Common myeloid progenitor, CD34-positive (primary cell): ENCODE data around the gene YAF2.
"Not testable (repeated sequence)": the region's sequence is repeated elsewhere in the genome, so short reads cannot be mapped to it uniquely, and the experiment has no call there.

Experiments
- CTCF ChIA-PET: fragments of 350-600 bp; sonication (Branson Sonifier 250); formaldehyde crosslinking; loops from one replicate; lab custom pipeline; 2021; ENCODE audit warnings: antibody characterized with exemption; lab: Charles Lee
- POLR2A ChIA-PET: fragments of 350-600 bp; sonication (Branson Sonifier 250); formaldehyde crosslinking; loops from one replicate; lab custom pipeline; 2021; ENCODE audit warnings: antibody characterized with exemption; lab: Charles Lee
- DNase-seq, 3 donors: peaks; one replicate each; pipeline versions ENCODE4 v3.0.0 to v3.0.0-alpha.2; 2013
- H3K27ac ChIP-seq, 2 experiments: 1 replicate in 1 of 2; 2 replicates in 1 of 2; pipeline ENCODE4 v1.7.0; 2013; ENCODE audit warnings: inconsistent platforms in 2 of 2, low read length in 2 of 2, mild to moderate bottlenecking in 2 of 2, low read depth in 1 of 2, moderate library complexity in 1 of 2; ENCODE audit not compliant: severe bottlenecking in 2 of 2, insufficient read depth in 1 of 2, poor library complexity in 1 of 2
- H3K27me3 ChIP-seq, 5 experiments: replicated peaks in 2 of 5; 1 replicate in 3 of 5; 2 replicates in 2 of 5; pipeline versions ENCODE4 v1.6.1 to v1.7.0; 2013; ENCODE audit warnings: low read length in 4 of 5, mild to moderate bottlenecking in 2 of 5, moderate library complexity in 2 of 5, inconsistent platforms in 1 of 5; ENCODE audit not compliant: insufficient read depth in 5 of 5, control insufficient read depth in 4 of 5
- H3K36me3 ChIP-seq, 4 experiments: 1 replicate in 2 of 4; 2 replicates in 2 of 4; pipeline versions ENCODE4 v1.6.1 to v1.7.0; 2013; ENCODE audit warnings: low read length in 3 of 4, control low read depth in 1 of 4, mild to moderate bottlenecking in 1 of 4; ENCODE audit not compliant: control insufficient read depth in 4 of 4, insufficient read depth in 4 of 4
- H3K4me1 ChIP-seq, 4 experiments: 1 replicate in 3 of 4; 2 replicates in 1 of 4; pipeline versions ENCODE4 v1.6.1 to v1.7.1; 2013; ENCODE audit warnings: low read length in 3 of 4, mild to moderate bottlenecking in 3 of 4, control low read depth in 1 of 4, inconsistent platforms in 1 of 4, moderate library complexity in 1 of 4; ENCODE audit not compliant: control insufficient read depth in 4 of 4, insufficient read depth in 4 of 4; ENCODE audit errors: control extremely low read depth in 1 of 4
- H3K4me3 ChIP-seq, 7 experiments: 1 replicate in 4 of 7; 2 replicates in 3 of 7; pipeline versions ENCODE4 v1.5.1 to v1.7.0; 2013; ENCODE audit warnings: mild to moderate bottlenecking in 7 of 7, low read length in 6 of 7, moderate library complexity in 6 of 7, inconsistent platforms in 2 of 7, low read depth in 2 of 7, control low read depth in 1 of 7; ENCODE audit not compliant: insufficient read depth in 4 of 7, control insufficient read depth in 1 of 7; ENCODE audit errors: extremely low read depth in 1 of 7
- H3K9me3 ChIP-seq, 5 experiments: 1 replicate in 4 of 5; 2 replicates in 1 of 5; pipeline versions ENCODE4 v1.6.1 to v1.7.1; 2013; ENCODE audit warnings: low read length in 4 of 5, mild to moderate bottlenecking in 2 of 5, inconsistent platforms in 1 of 5, low read depth in 1 of 5, moderate library complexity in 1 of 5; ENCODE audit not compliant: control insufficient read depth in 4 of 5, insufficient read depth in 2 of 5; ENCODE audit errors: control extremely low read depth in 1 of 5
- WGBS: methylation state at CpG from one replicate; pipeline ENCODE4 v1.1.5; 2013; ENCODE audit not compliant: insufficient coverage; 5-methylcytosine and 5-hydroxymethylcytosine counted together

Gene YAF2

DNA sequence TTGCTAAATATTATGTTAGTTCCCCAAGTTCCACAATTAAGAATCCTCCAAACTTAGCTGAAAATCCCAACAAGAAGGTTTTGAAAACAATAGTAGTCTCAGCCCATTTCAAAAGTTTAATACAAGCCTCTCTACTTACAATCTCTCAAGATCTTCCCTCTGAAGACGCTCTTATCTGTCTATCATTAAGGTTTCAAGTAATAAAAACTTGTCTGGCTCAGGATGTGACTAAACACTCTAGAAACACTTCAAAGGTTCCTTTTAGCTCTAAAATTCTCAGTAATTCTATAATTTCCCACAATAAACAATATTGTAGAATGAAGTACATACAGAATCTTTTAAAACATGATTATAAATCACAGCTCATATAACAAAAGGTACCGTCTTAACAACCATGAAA is 16.3 kb downstream of the YAF2 start:
- CTCF ChIA-PET, result no interaction called here
- peak in 1 of 3 donors; percentile 6 for DNase-seq
- H3K9me3 ChIP-seq, result peaks cover 0 to 2% (median 0%) of the 10 kb centered on the region in 5 experiments

DNA sequence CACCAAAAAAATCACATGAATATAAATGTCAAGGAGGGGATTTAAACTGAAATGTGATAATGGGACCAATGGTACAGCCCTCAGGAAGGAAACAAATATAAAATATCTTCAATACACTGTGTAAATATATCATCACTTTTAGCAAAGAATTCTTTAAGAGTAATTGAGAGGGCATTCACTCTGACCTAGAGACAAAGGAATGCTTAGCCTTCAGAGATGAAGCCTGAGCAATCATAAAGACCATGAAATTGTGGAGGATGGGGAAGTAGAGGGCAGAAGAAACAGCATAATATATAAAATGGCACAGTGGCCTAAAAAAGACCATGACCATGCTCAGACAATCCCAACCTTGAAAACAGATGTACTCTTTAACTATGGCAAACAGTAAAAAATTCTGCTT is 20.4 kb downstream of the YAF2 start:
- Histone ChIP-seq H3K4me1 (peaks cover 0 to 12% (median 4%) of the 10 kb centered on the region in 4 experiments), H3K9me3 (no peaks in the 10 kb centered on the region), H3K4me3 (no peak overlapping the region), H3K27me3 (no peaks in the 10 kb centered on the region), H3K27ac (no peak overlapping the region), H3K36me3 (peaks cover 0 to 6% (median 0%) of the 10 kb centered on the region in 4 experiments)
- POLR2A ChIA-PET, result no interaction called here
- DNase-seq, result no peak
- CTCF ChIA-PET, result no interaction called here

More for the DNA sequence above, 16.3 kb downstream of the YAF2 start:
- Histone ChIP-seq H3K27ac (no peak overlapping the region), H3K36me3 (peaks cover 3 to 8% (median 5%) of the 10 kb centered on the region in 4 experiments), H3K27me3 (no peaks in the 10 kb centered on the region), H3K4me3 (no peak overlapping the region), H3K4me1 (peaks cover 0 to 8% (median 4%) of the 10 kb centered on the region in 4 experiments)
- POLR2A ChIA-PET, result interaction anchor here (0.7 kb wide), 1 partner anchor 34 kb away, joined by 3 read pairs; no protein-coding TSS in a partner anchor
- WGBS, result no CpG with 5 or more reads among the region's 2 CpGs

DNA sequence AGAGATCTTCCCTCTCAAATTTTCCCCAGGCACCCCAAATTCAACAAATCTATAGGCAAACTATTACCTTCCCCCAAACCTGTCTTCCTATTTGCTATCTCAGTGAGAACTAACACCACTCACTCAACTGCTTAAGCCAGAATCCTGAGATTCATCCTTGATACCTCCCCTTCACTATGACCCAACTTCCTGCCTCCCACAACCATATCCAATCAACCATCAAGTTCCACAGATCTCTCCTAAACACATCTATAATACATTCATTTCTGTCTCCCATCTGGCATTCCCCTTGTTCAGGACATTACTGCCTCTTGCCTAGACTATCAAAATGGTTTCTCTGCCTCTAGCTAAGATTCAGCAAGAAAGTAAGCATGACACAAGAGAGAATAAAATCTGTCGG is 21.3 kb downstream of the YAF2 start:
- DNase-seq, result no peak
- H3K4me1 ChIP-seq, result peaks cover 0 to 12% (median 2%) of the 10 kb centered on the region in 4 experiments
- no CpG with 5 or more reads among the region's 1 CpG for WGBS
- CTCF ChIA-PET, result interaction anchor here (0.9 to 1.4 kb wide), 2 partner anchors 18 to 53 kb away, joined by 3 read pairs; no protein-coding TSS in a partner anchor
- H3K27me3 ChIP-seq, result no peaks in the 10 kb centered on the region
- H3K9me3 ChIP-seq, result no peaks in the 10 kb centered on the region
- no peak overlapping the region for H3K4me3 ChIP-seq
- POLR2A ChIA-PET, result no interaction called here
- H3K36me3 ChIP-seq, result peaks cover 0 to 6% (median 0%) of the 10 kb centered on the region in 4 experiments
- no peak overlapping the region for H3K27ac ChIP-seq

DNA sequence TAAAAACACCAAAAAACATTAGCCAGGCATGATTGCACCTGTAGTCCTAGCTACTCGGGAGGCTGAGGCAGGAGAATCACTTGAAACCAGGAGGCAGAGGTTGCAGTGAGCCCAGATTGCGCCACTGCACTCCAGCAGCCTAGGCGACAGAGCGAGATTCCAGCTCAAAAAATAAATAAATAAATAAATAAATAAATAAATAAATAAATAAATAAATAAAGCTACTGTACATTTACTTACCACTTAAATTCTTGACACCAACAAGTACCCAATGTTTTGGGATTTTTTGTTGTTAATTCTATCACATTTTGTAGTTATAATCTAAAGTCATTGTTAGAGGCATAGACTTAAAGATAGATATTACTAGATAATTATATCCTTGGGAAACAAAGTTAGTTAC is 22.3 kb downstream of the YAF2 start:
- H3K9me3 ChIP-seq, DNase-seq, H3K36me3 ChIP-seq, H3K27me3 ChIP-seq, POLR2A ChIA-PET, H3K4me3 ChIP-seq, H3K27ac ChIP-seq: not testable (repeated sequence)
- CTCF ChIA-PET, result interaction anchor here (0.9 to 1.5 kb wide), 2 partner anchors 9 to 19 kb away, joined by 3 to 5 read pairs; no protein-coding TSS in a partner anchor
- peaks cover 0 to 12% (median 2%) of the 10 kb centered on the region in 4 experiments for H3K4me1 ChIP-seq
- WGBS, result 100% methylated on average over 1 of the region's 4 CpGs

DNA sequence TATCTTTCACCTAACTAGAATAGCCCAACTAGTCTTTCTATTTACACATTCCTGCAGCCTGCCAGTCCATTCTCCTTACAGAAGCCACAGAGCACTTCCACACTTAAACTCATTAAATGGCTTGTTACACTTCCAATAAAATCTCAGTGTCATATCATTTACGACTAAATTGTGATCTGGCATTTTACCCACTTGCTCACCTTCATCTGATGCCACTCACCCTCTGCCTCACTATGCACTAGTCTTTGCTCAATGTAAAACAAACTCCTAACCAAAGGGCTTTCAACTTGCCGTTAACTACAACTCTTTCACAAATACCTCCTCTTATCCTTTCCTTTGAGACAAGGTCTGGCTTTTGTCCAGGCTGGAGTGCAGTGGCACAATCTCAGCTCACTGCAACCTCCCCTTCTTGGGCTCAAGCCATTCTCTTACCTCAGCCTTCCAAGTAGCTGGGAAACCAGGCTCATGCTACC is 24.1 kb downstream of the YAF2 start:
- CTCF ChIA-PET, result no interaction called here

DNA sequence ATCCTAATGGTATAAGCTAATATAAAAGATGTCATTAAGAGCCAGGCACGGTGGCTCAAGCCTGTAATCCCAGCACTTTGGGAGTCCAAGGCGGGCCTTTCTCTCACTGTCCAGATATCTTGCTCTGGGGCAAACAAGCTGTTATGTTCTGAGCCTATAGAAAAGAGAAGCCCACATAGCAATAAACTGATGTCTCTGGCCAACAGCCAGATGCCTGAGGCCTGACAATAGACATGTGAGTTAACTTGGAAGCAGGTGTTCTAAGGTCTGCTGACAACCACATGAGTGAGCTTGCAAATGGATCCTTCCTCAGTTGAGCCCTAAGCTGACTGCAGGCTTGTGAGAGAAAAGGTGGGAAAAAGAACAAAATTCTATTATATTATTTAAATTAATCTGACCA is 25.0 kb downstream of the YAF2 start:
- ChIA-PET CTCF (no interaction called here), POLR2A (no interaction called here)
- Histone ChIP-seq H3K4me3 (no peak overlapping the region), H3K36me3 (peaks cover 0 to 11% (median 5%) of the 10 kb centered on the region in 4 experiments), H3K27me3 (no peaks in the 10 kb centered on the region), H3K27ac (no peak overlapping the region), H3K9me3 (no peaks in the 10 kb centered on the region), H3K4me1 (peaks cover 0 to 9% (median 1%) of the 10 kb centered on the region in 4 experiments)
- DNase-seq, result peak in 2 of 3 donors; percentile 22 to 46
- WGBS, result 93% methylated on average over 2 of the region's 2 CpGs

More for the DNA sequence above, 24.1 kb downstream of the YAF2 start:
- H3K4me3 ChIP-seq, result no peak overlapping the region
- H3K27ac ChIP-seq, result no peak overlapping the region
- peaks cover 0 to 11% (median 4%) of the 10 kb centered on the region in 4 experiments for H3K36me3 ChIP-seq
- 100% methylated on average over 2 of the region's 2 CpGs for WGBS
- H3K9me3 ChIP-seq, result no peaks in the 10 kb centered on the region
- no peaks in the 10 kb centered on the region for H3K27me3 ChIP-seq
- POLR2A ChIA-PET, result interaction anchor here (1.0 kb wide), 1 partner anchor 34 kb away, joined by 3 read pairs; no protein-coding TSS in a partner anchor
- no peak for DNase-seq
- peaks cover 0 to 12% (median 2%) of the 10 kb centered on the region in 4 experiments for H3K4me1 ChIP-seq

DNA sequence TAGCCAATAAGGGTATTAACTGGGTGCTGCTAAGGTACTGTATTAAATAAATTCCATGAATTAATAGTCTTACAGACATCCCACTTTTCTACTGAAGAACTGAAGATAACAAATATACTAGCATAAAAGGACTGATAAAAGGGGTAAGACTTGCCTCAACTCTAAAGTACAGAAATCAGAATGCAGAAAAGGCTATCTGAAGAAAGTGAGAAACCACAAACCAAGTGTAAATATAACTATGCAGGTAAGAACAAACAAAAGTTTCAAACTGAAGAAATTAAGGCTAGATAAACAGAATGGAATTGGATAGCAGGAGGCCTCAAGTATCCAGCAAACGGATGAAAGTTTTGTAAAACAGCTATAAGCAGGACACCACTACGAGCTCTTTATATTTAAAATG is 29.5 kb downstream of the YAF2 start:
- H3K27me3 ChIP-seq, result no peaks in the 10 kb centered on the region
- no CpG with 5 or more reads among the region's 2 CpGs for WGBS
- POLR2A ChIA-PET, result no interaction called here

More for the DNA sequence above, 29.5 kb downstream of the YAF2 start:
- H3K4me3 ChIP-seq, result no peak overlapping the region
- H3K27ac ChIP-seq, result no peak overlapping the region
- DNase-seq, result no peak
- no peaks in the 10 kb centered on the region for H3K9me3 ChIP-seq
- CTCF ChIA-PET, result interaction anchor here (1.0 to 1.6 kb wide), 5 partner anchors 10 to 80 kb away, joined by 3 to 4 read pairs (median 3); no protein-coding TSS in a partner anchor
- H3K36me3 ChIP-seq, result peaks cover 3 to 15% (median 9%) of the 10 kb centered on the region in 4 experiments
- H3K4me1 ChIP-seq, result peaks cover 0 to 4% (median 0%) of the 10 kb centered on the region in 4 experiments
